ENCODE measurements around the gene WT1.

Gene WT1

DNA sequence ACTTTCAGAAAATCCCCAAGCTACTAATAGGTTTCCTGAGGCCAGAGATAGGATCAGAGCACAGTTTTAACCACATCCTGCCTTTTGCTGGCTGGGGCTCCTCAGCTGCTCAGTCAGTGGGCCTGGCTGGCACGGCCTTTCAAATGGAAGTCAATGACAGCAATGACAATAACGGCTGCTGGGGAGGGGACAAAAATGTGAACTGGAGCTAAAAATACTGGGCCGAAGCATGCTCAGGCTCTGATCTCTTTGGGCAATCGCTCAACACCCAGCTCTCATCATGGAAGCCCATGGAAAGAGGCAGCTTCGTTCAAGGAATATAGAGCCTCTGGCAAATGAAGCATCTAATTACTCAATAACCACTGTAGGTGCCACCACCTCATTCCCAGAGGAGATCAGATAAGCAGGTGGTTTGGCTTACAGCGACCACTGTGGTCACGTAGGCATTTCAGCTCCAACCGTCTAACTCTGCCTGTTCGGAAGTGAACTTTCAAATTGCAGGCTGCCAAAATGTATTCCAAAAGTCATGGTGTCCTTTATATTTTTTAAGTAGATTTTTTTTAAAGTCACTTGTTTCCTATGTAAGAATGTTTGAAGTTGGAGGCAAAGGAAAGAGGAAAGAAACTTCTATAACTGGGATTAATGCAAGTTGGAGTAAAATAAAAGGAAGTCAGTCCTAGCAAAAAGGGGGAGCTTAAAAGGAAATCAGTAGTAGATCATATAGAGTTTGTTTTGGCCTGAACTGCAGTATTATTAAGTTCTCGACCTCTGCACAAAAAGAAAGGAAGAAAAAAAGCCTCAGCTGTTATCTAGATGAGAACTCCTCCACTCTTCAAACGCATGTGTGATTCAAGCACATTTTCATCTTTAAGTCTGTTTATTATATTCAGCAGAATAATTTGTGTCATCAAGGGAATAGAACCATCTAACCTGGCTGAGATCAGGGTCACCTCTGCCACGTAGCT lies 14.1 kb downstream of the WT1 start:
- no peak for DNase-seq

DNA sequence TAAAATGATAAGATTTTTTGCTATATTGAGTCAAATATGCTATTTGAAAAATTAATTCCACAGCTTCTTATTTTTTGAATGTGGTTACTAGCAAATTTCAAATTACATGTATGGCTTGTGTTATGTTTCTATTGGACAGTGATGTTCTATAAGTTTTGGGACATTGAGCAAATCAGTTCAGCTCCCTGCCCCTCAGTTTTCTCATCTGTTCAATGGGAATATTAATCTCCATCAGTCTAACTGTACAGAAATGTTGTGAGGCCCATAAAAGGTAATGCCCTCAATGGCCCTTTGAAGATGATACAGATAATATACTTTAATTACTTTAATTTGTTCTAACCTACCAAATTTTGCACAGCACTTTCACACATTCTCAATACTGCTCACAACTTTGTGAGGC lies 15.2 kb downstream of the WT1 start:
- DNase-seq: no peak

DNA sequence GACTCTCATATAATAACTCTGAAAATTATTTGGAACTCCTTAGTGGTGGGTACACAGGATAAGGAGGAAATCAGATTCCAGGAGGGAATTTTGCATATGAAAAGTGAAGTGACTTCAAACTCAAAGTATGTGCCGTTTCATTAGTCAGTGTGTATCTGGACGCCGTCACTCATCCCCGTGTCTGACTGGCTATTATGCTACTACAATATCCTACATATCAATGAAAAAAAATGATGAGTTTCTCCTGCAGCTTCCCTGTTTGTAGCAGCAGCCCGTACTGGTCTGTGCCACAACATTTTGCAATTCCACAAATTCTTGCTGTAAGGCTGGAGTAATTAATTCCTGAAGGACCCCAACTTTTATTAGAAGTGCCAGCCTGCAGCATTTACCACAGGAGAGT lies 16.5 kb downstream of the WT1 start:
- DNase-seq: no peak

DNA sequence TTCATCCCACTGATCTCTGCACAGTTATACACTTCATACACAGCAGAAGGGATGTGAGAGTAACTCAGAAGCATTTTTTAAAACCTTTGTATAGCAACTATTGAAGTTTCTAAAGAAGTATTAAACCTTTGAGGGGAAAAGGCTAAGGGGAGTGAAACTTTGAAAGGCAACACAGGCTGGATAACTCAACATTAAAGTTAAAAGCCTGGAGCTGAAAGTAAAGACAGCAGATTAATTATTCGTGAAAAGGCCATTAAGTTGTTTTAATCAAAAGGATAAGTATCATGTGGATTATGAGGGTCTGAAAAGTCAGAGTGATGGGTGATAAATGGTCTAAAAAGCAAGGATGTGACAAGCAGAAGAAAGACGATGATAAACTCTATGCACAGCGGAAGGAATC lies 17.5 kb downstream of the WT1 start:
- no peak for DNase-seq

DNA sequence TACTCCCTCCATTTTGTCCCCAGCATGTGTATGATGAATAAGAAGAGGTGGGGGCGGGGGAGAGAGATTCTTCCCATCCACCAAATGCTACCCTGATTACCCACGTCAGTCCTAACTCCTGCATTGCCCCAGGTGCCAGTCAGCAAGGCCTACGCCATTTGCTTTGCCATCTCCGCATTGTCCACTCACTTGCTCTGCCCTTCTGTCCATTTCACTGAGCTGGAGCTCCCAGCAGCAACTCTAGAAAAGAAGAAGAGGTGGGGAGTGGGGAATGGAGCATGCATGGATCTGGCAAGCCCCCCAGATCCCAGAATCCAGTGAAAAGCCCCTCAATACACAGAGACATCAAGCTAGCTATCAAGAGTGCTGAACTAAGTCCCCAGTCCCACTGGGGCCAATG lies 19.0 kb downstream of the WT1 start:
- DNase-seq: no peak

DNA sequence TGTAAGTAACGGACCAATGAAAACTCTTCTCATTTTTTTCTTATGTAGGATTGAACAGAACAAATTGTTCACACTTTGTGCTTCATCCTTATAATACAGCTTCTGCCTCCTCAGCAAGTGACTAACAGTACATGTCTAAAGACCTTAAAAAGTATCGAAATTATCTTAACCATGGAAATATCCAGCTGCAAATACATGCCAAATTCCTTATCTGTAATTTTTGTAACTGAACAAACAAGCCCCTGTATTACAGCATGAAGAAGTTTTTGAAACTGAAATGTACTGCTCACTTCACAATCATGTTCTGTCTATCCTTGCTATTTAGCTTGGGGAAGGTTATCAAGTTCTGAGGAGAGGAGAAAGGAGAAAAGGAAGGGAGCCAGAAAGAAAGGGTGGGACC lies 20.4 kb downstream of the WT1 start:
- DNase-seq: no peak

DNA sequence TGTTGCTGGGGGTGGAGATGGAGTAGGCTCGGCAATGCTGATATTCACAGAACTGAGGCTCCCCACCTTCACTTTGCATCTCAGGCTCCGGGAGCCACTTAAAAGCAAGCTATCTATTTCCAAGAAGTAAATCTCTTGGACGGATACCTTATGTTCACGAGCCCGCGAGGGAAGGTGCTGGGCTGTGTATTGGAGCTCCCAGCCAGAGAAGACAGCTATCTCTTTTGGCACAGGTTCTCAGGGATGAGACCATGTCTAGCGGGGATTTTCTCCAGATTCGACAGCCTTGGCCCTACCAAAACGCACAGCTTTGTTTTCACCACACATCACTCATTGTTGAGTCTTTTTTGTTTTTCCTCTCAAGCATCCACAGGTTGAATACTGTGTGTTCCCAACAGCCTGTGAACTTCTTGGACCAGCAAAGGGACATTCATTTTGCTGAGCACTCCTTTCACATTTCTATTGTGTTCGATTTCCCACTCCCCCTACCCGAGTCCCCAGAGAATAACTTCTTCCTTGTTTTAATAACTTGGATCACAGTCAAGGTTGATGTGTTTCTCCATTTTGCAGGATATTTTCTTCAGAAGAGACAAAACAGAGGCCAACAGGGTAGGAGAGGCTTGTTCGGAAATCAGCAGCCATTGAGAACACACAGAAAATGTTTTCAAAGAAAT lies 23.3 kb downstream of the WT1 start:
- no peak for DNase-seq

DNA sequence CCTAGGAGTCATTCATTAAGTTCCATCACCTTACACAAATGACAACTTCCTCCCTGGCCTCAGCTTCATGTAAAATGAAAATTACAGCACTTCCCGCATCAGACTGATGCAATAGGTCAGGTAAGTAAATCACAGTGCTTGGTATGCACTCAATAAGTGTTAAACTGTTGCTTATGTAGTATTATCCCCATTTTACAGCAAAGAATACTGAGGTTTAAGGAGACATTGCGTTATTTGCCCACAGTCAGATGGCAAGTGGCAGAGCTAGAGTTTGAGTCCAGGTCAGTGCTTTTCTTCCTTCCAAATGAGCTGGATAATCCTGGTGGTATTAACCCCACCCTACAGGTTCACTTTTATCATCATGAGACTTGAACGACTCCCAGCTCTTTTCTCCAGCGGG lies 29.7 kb downstream of the WT1 start:
- no peak for DNase-seq

DNA sequence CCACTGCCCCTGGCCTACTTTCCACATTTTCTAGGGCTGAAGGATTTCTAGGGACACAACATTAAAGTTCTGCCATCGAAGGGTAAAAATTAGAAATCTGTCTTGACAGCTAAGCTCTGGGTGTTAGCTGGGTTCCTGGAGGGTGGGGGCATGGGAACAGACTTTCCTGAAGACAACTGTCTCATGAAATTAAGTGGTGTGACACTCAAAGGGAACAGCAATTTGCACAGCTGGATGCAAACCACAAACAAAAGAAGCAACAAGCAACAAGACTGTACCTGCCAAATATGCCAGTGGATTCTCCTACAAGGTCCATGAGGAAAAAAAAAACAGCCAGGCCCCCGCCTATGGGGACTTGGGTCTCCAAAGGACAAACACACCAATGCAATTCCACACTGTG lies 32.5 kb downstream of the WT1 start:
- no peak for DNase-seq

DNA sequence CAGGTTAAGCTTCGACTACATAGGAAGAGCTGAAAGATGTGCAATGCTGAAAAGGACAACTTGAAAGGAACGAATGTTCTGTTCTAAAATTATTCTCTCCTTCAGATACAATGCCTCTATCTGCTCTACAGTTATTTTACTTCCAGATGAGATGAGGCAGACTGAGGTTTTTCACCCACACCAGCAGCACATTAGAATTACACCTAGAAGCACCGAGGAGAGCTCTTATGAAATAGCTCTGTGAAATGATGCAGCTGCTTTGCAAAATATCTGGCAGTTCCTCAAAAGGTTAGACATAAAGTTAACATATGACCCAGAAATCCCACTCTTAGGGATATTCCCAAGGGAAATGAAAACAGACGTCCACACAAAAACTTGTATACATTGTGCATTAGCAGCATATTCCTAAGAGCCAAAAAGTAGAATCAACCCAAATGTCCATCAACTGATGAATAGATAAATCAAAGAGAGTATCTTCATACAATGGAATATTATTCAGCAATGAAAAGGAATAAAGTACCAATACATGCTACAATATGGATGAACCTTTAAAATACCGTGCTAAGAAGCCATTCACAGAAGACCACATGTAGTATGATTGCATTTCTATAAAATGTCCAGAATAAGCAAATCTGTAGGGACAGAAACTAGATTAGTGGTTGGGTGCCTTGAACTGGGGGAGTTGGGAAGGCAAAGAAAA lies 34.5 kb downstream of the WT1 start:
- DNase-seq: no peak

DNA sequence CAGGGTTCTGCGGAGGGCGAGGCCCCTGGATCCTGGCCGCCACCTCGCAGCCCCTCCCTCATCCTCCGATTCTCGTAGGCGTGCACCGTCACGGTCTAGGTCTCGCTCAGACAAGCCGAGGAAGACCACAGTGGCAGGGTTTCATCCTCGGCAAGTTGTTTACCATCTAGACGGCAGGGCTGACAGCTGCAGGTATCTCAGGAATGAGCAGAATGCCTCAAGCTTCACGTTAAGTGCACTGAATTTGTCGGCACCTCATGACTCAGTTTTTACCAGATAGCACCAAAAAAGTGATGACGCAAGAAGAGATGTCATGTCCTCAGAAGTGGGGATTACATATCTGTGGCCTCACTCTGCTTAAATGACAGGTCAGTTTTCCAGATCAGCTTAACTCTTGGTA lies 35.1 kb downstream of the WT1 start:
- no peak for DNase-seq

DNA sequence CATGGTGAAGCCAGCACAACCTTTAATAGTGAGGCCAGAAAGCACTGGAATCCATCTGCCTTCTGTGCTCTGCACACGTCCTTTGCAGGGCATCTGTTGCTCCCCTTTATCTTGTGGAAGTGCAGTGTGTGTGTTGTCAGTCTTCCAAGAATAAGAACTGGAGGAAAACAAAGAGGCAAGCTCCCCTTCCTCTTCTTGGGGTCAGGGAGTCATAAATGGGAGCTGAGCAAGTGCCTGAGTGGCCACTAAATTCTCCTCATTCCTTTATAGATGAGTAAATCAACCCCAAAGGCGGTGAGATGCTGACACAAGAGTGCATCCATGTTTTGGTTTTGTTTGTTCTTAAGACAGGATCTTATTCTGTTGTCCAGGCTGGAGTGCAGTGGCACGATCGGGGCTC lies 38.3 kb downstream of the WT1 start:
- DNase-seq: no peak

DNA sequence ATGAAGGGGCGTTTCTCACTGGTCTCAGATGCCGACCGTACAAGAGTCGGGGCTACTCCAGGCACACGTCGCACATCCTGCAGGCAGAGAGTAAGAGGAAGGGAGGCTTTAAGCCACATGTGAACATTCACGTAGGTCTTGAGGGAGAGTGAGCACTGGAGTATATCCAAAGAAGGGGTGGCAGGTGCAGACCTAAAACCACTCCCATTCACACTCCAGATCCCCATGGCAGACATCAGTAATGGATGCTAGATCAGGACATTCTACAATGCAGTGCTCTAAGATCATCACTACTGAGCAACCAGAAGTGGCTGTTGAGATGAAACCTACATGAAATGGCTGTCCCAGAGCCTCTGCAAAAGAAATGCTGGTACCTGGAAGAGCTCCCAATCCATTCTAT lies 39.0 kb downstream of the WT1 start:
- DNase-seq: no peak

DNA sequence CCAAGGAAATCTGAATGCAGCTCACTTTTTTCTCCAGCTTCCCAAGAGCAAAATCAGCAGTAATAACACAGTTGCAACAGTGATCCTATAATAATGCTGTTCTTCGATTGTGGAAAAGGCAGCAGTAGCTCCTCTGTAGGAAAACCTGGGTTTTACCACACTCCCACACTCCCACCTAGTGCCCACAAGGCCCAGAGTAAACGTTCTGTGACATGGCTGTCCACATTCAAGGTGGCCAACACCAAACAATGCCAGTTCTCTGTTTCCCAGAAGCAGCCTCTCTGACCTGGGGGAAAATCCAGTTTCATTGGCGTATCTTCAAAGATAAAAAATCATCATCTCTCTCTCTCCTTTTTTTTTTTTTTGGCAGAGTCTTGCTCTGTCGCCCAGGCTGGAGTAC lies 40.2 kb downstream of the WT1 start:
- no peak for DNase-seq

DNA sequence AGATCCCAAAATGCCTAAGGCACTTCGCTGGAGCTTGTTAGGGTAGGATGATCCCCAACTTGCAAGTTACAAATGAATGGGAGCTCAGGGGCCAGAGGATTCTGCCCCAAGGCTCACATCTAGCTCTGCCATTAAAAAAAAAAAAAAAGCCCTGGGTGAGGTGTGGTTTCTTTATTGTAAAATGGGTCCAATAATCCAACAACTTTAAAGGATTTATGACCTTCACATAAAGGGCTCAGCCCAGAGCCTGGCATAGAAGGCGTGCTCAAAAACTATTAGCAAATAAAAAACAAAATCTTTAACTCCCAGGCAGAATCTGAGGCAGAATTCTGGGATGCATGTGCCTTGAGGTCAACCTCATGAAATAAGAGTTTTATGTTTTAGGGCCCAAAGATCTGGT lies 42.5 kb downstream of the WT1 start:
- no peak for DNase-seq

DNA sequence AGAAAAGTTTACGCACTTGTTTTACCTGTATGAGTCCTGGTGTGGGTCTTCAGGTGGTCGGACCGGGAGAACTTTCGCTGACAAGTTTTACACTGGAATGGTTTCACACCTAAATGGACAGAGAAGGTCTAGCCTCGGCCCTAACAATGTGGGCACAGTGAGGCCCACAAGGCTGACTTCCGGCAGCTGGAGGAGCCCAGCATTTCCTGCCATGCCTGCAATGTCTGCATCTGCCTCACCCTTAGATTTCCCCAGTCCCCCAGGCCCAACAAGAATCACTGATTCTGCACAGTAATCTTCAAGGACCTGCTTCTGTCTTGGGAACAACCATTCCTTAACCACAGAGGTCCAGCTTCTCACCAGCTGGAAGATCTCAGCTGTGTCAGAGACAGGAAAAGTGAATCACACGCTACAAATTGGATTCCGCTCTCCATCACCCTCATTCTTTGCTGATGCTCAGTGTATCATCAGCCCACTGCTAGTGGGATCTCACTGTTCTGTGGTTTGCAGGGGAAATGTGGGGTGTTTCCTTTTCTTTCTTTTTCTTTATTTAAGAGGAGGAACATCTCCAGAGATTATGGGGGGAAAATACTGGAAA lies 43.3 kb downstream of the WT1 start:
- DNase-seq: no peak

DNA sequence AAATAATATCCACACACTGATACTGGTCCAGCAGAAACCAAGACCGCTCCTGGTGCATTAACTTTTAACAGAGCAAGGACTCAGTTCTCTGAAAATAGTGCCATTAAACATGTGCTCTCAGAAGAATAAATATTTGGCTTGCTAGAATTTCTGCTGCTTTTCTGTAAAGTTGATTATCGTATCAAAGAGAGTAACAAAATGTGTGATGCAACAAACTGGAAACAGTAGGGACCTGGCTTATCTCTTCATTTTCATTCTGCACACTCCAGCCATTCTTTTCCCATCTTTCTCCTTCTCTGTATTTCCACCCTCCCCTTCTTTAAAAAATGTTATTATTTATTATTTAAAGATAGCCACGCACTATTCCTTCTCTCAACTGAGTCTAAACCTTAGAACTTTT lies 43.9 kb downstream of the WT1 start:
- DNase-seq: no peak

DNA sequence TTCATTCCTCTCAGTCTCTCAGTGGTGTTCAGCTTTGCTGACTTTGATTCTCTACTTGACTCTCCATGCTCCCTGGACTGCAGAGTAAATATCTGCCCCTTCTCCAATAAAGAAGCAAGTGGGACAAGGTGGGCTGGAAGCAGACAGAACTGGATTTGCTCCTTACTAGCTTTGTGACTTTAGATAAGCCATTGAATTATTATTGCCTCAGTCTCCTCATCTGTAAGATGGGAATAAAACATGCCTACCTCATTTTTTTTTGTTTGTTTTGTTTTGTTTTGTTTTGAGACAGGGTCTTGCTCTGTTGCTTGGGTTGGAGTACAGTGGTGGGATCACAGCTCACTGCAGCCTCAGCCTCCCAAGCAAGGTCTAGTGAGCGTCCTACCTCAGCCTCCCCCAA lies 44.6 kb downstream of the WT1 start:
- no peak for DNase-seq

DNA sequence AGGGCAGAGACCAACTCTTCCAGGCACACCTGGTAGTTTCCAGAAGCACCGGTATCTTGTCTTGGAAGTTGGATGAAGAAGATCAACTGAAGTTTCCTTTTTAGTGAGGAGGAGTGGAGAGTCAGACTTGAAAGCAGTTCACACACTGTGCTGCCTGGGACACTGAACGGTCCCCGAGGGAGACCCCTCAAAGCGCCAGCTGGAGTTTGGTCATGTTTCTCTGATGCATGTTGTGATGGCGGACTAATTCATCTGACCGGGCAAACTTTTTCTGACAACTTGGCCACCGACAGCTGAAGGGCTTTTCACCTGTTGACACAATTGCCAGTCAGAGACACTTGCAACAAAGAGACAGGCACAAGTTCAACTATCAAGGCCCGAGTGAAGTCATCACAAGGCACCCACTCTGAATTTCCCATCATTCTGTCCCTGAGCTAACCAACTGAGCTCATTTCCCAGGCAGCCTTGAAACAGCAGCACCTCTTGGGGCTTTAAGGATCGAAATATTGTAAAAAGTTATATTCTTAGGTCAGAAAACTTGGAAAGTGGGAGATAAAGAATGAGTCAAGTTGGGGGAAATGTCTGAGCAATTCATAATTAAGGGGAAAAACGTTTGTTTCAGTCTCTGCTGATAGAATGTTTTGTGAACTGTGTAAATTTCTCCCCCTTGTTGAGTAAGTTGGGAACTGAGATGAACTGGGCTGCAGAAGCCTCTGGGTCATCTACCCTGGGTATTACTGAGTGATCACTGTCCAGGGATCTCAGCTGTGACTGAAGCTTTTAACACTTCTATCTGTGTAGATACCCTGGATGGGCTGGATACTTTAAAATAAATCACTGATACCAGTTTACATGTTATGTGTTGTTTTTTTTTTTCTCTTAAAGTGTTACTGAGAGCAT lies 46.2 kb downstream of the WT1 start:
- no peak for DNase-seq

DNA sequence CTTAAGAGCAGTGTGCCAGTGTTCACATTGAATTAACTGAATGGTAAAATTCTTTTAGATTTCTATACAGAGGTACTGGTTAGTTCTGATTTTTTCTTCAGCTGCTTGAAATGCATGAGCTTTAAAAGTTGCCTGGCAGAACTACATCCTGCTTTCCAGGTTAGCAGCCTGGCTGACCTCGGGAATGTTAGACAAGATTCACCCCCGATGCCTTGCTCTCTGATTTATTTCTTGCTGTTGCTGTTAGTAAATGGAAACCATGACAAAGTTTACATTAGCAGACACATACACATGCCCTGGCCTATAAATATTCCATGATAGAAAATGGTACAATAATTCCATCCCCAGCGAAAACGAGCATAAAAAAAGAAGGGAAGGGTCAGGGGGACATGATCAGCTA lies 47.0 kb downstream of the WT1 start:
- no peak for DNase-seq

DNA sequence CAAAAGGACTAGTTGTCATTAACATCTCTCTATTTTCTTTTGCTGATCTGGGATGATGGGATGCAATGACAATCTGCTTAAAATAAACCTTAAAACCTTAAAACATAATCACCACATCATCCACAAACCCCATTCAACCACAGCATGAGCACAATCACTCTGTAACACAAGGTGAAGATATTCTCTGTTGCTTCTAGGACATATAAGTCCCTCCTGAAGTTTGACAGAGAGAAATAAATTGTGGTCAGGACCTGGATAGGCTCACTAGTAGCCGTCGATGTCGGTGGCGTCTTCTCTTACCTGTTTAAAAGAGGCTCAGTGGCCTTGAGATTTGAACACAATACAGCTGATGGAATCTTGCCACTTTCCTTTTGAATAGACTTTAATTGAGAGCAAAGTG lies 47.9 kb downstream of the WT1 start:
- DNase-seq: no peak

DNA sequence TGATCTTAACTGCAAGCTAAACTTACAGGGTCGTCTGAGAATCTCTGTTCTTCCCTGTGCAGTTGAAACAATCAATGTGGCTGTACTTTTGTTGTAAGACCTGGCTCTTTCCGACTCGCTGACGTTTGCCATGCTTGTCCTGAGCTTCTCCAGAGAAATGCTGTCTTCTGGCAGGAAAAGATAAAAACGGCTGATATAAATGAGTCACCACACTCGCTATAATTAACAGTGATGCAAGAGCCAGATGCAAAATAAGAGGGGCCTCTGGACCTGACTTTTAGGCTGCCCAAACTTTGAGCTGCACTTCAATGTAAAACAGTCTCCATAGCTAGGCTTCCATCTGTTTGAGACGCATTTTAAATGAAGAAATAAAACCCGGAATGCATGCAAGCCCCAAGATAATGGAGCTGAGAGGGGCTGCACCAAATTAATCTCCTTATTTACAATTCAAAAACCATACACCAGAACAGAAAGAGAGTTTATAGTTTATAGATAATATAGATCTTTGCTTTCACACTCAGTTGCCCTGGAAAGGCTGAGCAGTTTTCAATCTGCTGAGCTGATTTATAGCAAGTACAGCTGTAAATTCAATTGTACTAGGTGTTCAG lies 48.5 kb downstream of the WT1 start:
- DNase-seq: no peak

All from NCI-H82 (cell line).